Mesothelial cell of epicardium (in vitro differentiated cells): Measurements from ENCODE around the gene MASP2. TPM values are rescaled to one million over a fixed set of nuclear protein-coding genes. Genes with fewer than 3 reads are reported as not detected.
"Not testable (repeated sequence)": the region's sequence is repeated elsewhere in the genome, so short reads cannot be mapped to it uniquely, and the experiment has no call there.

Source experiments
- DNase-seq, 2 experiments: peaks; one replicate each; pipeline ENCODE4 v3.0.0; 2021; ENCODE audit warnings: low spot score in 2 of 2; ENCODE audit not compliant: unreplicated experiment in 2 of 2
- H3K27ac Mint-ChIP-seq: 2 replicates; pipeline ENCODE4 v1.8.0; 2021; ENCODE audit warnings: mixed read lengths
- H3K27me3 Mint-ChIP-seq: 2 replicates; pipeline ENCODE4 v1.8.0; 2021; ENCODE audit warnings: low read depth, mixed read lengths
- H3K36me3 Mint-ChIP-seq: 2 replicates; pipeline ENCODE4 v1.8.0; 2021; ENCODE audit warnings: mixed read lengths
- H3K4me1 Mint-ChIP-seq: 2 replicates; pipeline ENCODE4 v1.8.0; 2021; ENCODE audit warnings: mixed read lengths
- H3K4me3 Mint-ChIP-seq: 2 replicates; pipeline ENCODE4 v1.8.0; 2021; ENCODE audit warnings: mild to moderate bottlenecking, moderate library complexity, mixed read lengths
- H3K9me3 Mint-ChIP-seq: 2 replicates; pipeline ENCODE4 v1.8.0; 2021; ENCODE audit warnings: mixed read lengths
- total RNA-seq: library from RNA; stranded (reverse); gene quantifications from 3 replicates; pipeline ENCODE4 v1.2.1, GENCODE V29; 2021
- TF ChIP-seq, protein P1 (sequence below): fragments of 200-600 bp; sonication (generic); IDR thresholded peaks from one replicate; pipeline ENCODE4 v1.5.0; 2021; ENCODE audit warnings: antibody characterized with exemption; ENCODE audit not compliant: unreplicated experiment

MASP2 gene
- total RNA-seq, 1 donor from 2014 or later, result 0.20 TPM

DNA sequence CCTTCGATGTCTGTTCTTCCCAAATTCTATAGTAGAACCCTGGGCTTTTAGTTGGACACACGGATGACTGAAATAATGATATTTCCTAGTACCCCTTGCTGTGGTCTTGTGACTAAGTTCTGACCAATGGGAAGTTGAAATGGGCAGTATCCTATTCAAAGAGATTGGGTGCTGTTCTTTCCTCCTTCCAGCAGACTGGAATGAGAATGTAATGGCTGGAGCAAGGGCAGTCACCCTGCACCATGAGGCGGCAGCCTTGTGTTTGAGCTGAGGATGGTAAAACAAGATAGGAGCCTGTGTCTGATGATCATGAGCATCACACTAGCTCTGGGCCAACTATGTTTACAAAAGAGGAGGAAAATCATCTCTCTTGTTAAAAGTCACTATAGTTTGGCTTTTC, 17.9 kb upstream of the MASP2 start:
- H3K4me3 Mint-ChIP-seq, result no peak overlapping the region
- TF ChIP-seq, protein P1, sequence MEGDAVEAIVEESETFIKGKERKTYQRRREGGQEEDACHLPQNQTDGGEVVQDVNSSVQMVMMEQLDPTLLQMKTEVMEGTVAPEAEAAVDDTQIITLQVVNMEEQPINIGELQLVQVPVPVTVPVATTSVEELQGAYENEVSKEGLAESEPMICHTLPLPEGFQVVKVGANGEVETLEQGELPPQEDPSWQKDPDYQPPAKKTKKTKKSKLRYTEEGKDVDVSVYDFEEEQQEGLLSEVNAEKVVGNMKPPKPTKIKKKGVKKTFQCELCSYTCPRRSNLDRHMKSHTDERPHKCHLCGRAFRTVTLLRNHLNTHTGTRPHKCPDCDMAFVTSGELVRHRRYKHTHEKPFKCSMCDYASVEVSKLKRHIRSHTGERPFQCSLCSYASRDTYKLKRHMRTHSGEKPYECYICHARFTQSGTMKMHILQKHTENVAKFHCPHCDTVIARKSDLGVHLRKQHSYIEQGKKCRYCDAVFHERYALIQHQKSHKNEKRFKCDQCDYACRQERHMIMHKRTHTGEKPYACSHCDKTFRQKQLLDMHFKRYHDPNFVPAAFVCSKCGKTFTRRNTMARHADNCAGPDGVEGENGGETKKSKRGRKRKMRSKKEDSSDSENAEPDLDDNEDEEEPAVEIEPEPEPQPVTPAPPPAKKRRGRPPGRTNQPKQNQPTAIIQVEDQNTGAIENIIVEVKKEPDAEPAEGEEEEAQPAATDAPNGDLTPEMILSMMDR, result no peak
- no peaks in the 10 kb centered on the region for H3K9me3 Mint-ChIP-seq
- peaks cover 8% of the 10 kb centered on the region for H3K4me1 Mint-ChIP-seq
- DNase-seq, result no peak
- peaks cover 37% of the 10 kb centered on the region for H3K36me3 Mint-ChIP-seq
- no peaks in the 10 kb centered on the region for H3K27me3 Mint-ChIP-seq
- no peak overlapping the region for H3K27ac Mint-ChIP-seq

DNA sequence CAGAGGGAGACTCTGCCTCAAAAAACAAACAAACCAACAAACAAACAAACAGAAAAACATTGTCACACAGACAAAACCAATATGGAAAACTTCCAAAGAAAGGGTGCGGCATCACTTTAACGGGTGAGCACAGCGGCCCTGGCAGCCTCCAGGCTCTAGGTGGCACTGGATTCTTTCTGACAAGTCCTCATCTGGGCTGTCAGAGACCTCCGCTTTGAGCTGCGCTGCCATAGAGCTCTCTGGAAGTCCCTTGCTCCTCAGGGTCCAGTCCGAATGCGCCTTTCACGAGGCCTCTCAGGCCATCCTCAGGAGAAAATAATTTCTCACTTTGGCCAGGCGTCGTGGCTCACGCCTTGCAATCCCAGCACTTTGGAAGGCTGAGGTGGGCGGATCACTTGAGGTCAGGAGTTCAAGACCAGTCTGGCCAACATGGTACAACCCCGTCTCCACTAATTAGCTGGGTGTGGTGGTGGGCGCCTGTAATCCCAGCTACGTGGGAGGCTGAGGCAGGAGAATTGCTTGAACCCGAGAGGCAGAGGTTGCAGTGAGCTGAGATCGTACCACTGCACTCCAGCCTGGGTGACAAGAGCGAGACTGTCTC, 17.0 kb upstream of the MASP2 start:
- not testable (repeated sequence) for H3K27ac Mint-ChIP-seq, DNase-seq, H3K27me3 Mint-ChIP-seq, H3K9me3 Mint-ChIP-seq, H3K4me3 Mint-ChIP-seq
- Mint-ChIP-seq H3K36me3 (peaks cover 31% of the 10 kb centered on the region), H3K4me1 (peaks cover 11% of the 10 kb centered on the region)

DNA sequence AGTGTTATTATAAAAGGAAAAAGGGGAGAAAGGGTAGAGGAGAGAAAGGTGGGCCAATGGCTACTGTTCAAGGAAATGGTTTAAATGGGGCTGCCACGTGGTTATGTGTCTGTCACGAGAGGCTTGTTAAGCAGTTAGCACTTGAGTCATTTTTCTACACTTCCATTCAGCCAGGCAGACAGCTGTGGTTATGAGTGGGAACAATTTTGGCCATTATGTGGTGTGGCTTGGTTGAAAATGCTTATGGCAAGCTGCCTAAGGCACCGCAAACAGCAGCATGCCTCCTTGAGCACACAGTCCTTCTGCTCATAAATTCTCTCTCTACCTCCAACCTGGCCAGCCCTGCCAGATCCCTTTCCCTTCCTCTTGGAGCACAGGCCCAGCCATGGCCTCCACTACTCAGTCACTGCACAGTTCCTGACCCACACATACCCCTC, 15.9 kb upstream of the MASP2 start:
- H3K4me1 Mint-ChIP-seq, result peaks cover 16% of the 10 kb centered on the region
- peaks cover 24% of the 10 kb centered on the region for H3K36me3 Mint-ChIP-seq

DNA sequence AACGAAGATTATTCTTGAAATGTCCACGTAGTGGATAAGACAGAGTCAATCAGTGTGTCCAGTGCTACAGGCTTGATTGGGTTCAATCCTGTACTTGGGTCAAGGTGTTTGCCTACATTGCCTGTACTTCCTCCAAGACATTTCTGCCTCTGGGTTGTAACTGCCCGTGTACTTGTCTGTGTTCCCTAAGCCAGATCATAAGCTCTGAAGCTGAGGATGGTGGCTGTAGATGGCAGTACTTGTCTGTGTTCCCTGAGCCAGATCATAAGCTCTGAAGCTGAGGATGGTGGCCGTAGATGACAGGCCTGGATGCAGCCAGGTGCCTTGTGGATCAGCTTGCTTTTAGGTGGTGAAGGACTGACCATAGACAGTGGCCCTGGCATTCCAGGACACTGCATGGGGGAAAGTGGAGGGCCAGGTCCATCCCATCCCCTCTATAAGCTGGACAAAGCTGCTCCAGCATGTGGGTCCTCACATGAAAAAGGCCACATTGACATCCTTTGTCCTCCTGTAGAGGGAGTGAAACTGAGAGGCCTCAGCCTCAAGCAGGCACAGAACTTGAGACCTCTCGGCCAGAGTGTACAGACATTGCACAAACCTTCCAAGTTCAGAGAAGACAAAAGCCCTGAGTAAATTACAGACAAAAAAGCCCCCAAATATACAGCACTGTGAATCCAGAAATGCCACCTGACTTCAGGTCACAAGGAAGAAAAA, 14.8 kb upstream of the MASP2 start:
- H3K4me3 Mint-ChIP-seq, result peak overlapping the region; percentile 26
- H3K27ac Mint-ChIP-seq, result peak overlapping the region; percentile 9
- peaks cover 18% of the 10 kb centered on the region for H3K36me3 Mint-ChIP-seq
- peaks cover 16% of the 10 kb centered on the region for H3K4me1 Mint-ChIP-seq
- DNase-seq, result no peak
- no peaks in the 10 kb centered on the region for H3K9me3 Mint-ChIP-seq
- H3K27me3 Mint-ChIP-seq, result no peaks in the 10 kb centered on the region
- TF ChIP-seq, protein P1, result no peak

More for the DNA sequence above, 15.9 kb upstream of the MASP2 start:
- no peaks in the 10 kb centered on the region for H3K9me3 Mint-ChIP-seq
- no peak overlapping the region for H3K4me3 Mint-ChIP-seq
- no peak for DNase-seq
- no peaks in the 10 kb centered on the region for H3K27me3 Mint-ChIP-seq
- H3K27ac Mint-ChIP-seq, result no peak overlapping the region
- TF ChIP-seq, protein P1, result no peak

DNA sequence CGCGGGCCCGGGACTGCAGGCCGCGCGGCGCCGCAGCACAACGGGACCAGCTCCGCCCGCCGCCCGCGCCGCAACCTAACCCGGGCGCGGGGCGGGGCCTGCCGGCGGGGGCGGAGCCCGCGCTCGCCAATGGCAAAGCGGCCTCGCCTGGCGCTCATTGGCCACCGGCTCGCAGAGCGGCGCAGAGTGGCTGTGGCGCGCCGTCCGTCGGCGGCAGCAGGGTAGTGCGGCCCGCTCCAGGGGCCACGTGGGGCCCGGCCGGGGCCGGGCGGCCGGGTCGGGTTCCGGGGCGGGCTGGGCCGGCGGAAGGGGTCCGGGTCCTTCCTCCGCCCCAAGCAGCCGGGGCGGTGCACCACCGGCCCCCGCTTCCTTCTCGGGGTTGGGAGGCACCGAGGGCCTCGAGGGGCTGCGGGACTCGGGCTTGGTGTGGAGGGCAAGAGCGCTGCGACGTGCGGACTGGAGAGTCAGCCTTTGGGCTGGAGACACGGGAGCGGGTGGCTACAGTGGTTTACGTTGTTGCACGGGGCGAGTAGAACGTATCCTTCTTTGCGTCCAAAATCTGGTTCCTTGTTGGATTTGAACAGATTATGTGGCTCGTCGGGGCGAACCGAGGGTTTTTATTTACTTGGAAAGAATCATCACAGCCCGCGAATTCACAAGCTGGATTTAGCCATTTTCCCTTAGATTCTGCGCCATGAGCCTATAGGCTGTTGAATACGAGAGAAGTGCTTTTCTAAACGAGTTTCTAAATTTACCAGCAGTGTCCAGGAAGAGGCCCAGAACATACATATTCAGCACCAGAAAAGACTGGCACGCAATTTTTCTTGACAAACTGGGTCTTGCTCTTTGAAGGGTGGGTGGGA, 13.2 kb upstream of the MASP2 start, which contains the start of gene SRM:
Gene SRM, minus strand, starts transcription at position 51 of the 863 bp plus-strand sequence. CDS start 75 bp downstream, outside the sequence.
- TF ChIP-seq, protein P1, result peak; percentile 44
- peak; percentile 90 to 92 for DNase-seq
- Mint-ChIP-seq H3K27ac (peak within 1 kb of the TSS; percentile 89), H3K4me1 (peaks cover 16% of the 10 kb centered on the region), H3K4me3 (peak within 1 kb of the TSS; percentile 93), H3K36me3 (peaks cover 6% of the 10 kb centered on the region), H3K27me3 (no peaks in the 10 kb centered on the region), H3K9me3 (no peaks in the 10 kb centered on the region)
